Hematopoietic multipotent progenitor cell treated with erythropoietin and hydrocortisone succinate and interleukin-3 and kit ligand, for 8 days (in vitro differentiated cells): ENCODE measurements around the gene DGKG.

Experiments
- DNase-seq: peaks from one replicate; pipeline ENCODE4 v3.0.0-alpha.2; 2015

Gene DGKG

DNA sequence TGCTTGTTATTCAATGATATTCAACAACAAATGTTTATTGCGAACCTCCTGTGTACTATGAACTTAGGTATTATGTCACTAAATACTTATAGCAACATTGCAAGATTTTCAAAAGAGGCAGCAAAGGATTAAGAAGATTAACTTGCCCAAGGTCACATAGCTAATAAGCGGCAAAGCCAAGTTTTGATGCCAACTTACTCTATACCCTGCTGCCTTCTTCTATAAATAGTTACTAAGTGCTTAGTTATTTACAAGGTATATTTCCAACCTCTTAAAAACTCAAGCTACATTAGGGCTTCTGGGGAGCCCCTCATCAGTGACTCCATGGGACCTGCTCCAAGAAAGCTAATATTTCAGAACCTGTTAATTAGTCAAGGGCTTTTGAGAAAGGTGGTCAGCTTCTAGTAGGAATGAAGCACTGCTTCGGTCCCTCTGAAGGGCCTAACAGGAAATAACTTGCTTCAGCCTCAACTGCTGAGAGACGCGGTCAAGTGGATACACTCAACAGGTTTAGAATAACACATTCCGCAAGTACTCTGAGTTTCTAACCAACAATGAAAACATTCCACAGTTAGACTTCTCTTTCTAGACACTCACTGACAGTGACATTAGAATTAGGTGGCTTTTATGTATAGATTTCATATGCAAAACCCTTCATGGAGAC is 125.5 kb downstream of the DGKG start:
- DNase-seq, result no peak

DNA sequence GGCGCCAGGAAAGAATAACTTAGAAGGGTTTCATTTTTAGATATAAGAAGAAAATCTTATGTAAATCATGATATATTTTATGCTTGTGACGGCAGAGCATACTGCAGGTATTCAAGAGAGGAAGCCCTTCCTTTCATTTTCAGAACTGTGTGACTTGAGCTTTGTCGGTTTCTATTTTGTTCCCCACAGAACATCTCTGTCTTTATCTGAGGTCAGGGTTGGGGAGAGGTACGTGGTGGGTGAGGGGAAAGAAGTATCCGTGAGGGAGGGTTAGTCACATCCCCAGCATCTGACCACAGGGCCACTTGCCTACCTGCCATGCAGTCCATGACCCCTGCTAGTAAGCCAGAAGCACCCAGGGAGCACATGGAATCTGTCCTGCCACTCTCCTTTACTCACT is 126.5 kb downstream of the DGKG start:
- no peak for DNase-seq

DNA sequence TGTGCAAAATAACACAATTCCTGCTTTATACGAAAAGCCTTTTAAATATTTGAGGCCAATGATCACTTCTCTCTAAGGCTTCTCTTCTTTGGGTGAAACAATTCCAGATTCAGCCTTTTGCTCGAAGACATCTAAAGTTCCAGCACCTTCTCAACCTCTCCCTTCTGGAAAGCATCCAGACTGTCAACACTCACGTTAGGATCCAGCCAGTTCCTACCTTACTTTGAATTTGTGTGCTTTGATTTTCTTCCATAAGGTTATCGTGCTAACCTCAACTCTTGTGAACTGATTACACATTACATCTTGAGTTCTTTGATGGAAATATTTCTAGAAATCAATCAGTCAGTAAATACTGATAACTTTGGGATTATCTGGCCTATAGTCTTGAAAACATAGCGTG is 127.9 kb downstream of the DGKG start:
- DNase-seq, result no peak

DNA sequence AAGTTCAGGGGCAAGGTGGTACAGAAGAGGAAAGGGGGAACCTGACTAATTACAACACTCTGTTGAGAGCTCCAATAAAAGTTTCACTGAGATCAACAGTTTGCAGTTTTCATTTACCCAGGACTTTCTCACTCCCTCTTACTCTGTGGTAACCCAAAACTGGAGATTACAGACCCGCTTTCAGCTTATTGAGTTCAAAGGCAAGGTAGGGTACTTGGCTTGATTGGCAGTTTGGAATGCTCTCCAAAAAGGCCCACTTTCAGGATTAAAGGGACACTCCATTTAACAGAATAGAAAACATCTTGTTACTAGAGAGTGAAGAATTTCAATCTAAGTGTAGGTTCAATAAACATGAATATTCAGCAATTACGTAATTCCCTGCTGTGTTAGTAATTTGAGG is 135.6 kb downstream of the DGKG start:
- DNase-seq, result no peak

DNA sequence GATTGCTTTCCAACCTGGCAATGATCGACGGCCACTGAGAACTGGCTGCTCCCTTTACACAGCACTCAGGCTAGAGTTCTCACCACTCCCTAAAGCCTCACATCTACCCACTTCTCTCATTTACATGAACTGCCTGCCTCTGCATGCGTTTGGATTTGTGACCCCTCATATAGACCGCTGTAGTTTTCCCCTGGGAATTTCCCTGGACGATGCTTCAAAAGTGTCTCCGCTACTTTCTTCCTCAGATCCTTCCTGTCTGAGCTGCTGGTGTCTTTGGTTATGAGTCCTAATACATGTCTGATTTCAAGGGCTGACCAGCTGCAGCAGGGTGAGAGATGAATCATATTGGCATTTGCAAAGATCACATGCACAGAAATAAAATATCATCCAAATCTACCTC is 136.4 kb downstream of the DGKG start:
- DNase-seq, result no peak

DNA sequence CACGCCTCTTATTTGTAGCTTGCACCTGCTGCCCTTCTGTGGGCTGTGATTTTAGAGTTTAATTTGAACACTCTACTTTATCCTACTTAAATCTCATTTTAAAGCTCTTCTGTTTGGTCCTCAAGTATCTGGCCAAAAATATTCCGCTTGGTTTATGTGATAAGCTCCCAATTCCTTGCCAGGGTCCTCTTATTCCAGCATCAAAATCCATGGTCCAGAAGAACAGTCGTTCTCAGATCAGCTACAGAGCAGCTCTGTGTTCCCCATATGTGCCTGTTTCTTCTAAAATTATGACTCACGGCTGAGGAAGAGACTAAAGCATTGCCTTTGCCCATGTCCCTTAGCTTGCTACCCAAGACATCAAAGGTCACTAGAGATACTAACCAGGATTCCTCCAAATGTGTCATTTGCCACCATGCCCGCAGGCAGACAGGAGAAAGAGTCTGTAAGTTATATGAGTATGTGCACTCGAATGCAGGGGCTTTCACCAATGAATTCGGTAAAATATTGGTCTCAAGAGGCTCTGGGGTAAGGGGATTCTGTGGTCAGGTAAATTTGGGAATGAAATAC is 137.9 kb downstream of the DGKG start:
- DNase-seq, result no peak

DNA sequence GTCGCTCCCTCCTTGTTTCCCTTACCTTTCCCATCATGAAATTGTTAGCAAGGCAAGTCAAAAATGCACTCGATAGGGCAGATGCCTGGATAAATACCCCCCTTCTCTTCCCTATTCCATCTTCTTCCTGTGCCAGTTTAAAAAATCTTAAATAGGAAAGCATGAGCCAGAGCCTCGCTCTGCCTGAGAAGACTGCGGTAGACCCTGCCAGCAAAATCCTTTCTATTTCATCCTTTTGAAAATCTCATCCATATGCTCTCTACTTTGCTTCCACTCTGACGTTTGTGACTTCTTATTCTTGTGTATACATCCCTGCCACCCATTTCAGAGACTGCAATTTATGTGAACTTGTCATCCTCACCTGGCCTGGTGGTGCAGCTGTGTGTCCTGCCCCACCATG is 138.6 kb downstream of the DGKG start:
- DNase-seq, result no peak

DNA sequence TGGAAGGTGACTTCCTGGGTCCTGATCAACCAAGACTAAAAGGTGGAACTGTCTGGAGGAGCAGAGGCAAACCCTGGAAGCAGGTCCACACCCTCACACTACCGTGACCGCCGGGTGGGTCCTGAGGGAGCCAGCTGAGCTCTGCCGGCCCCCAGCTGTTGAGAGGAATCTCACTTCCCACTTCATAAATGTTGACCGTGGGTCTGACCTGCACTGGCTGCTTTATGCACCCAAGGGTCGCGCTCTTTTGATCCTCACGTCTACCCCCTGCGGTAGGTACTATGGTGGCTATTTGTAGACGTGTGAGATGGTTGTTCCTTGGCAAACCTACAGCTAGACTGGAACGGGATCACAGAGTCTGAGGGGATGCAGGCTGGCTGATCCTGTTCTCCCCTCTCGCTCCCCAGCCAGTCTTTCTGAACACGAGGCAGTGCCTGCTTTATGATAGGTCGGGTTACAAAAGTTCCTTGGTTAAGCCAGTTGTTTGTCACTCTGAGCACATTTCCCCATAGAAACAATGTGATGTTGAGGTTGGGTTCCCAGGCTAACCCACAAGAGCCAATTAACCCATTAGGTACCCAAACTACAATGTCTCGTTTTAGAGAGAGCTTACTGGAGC is 140.2 kb downstream of the DGKG start:
- DNase-seq, result no peak

DNA sequence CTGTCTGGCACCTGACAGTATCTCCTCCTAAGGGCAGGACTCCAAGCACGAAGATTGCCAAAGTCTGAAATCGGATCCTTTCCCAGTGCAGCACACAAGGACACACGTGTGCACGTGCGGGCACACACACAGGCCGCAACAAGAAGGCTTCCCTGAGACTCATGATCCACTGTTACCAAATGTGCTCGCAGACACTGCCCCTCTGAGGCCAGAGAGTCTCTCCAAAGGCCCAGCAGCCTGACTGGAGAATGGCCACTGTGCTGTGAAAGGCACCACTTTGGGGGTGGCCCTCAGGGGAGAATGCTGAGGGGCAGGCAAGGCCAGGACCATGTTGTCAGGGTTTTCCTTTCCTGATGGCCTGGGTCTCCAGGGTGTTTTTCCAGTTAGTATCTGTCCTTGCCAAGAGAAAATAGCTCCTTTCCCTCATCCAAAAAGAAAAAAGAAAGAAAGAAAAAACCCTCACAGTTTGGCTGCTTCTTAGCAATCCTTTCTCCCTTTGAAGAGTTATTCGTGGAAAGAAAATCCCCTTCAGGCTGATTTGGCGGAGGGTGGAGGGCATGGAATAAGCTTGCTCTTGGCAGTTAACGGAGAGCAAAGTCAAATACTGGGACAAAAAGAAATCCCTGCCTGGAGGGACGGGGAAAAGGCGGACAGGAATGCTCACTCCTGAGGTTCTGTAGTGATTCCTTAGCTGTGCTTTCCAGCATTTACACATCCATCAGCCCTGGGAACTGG is 141.0 kb downstream of the DGKG start:
- DNase-seq, result no peak

DNA sequence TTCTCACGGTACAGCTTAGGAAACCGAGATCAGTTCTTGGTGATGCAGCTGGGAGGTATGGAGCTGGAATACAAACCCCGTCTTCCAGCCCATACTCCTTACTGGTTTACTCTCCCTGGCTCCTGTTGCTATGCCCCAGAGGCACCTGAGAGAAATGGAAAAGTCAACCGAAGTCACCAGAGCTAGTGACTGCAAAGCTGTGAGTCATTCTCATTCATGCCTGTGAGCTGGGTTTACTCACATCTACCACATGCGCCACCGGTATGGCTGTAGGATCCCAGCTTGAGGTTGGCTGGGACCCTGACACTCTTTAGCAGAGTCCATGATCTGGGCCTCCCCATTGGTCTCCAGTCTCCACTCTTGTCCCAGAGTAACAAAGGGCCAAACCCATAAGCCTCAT is 141.7 kb downstream of the DGKG start:
- no peak for DNase-seq

DNA sequence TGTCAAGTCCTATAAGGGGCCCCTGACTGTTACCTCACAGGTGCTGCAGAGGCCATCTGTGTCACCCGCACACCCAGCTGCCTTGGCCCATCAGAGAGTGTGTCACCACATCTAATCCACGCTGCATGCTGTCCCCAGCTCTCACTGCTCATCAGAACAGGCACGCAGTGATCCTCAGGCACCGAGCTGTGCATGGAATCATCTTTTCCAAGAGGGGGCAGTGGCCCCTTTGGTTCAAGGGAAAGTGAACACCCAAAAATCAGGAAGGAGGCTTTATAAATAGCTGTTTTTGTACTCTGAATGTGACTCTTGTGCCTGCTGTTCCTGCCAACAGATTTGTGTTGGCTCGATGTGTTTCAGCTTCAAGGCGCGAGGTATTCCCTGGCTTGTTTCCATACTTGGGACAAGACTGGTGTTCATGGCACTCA is 142.8 kb downstream of the DGKG start:
- no peak for DNase-seq

DNA sequence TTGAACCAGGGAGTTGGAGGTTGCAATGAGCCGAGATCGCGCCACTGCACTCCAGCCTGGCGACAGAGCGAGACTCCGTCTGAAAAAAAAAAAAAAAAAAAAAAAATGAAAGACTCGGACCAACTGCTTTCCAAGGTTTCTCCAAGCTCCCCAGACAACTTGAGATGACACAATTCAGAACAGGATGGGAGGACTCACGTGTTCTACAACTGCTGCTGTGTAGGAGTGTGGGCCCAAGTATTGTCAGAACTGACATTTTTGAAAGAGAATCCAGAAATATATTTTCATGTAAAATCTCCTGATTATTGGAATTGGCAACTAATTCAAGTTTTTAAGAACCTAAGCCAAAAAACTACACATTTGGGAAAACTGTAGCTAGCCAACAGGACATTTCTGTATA is 143.6 kb downstream of the DGKG start:
- no peak for DNase-seq

DNA sequence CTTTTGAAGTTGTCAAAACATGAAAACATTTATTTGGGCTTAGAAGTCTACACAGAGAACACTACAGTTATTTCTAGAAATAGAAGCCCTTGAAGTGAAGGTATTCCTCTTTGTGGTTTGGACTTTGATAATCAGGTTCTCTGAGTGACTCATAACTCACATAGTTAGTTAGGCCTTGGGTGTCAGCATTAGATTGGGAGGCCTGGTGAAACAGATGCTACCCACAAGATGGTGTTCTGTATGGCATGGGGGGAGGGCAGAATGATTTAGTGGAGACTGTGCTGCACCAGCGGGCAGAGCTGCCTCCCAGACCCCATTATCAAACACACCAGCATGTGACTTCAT is 144.2 kb downstream of the DGKG start:
- peak; percentile 84 for DNase-seq

DNA sequence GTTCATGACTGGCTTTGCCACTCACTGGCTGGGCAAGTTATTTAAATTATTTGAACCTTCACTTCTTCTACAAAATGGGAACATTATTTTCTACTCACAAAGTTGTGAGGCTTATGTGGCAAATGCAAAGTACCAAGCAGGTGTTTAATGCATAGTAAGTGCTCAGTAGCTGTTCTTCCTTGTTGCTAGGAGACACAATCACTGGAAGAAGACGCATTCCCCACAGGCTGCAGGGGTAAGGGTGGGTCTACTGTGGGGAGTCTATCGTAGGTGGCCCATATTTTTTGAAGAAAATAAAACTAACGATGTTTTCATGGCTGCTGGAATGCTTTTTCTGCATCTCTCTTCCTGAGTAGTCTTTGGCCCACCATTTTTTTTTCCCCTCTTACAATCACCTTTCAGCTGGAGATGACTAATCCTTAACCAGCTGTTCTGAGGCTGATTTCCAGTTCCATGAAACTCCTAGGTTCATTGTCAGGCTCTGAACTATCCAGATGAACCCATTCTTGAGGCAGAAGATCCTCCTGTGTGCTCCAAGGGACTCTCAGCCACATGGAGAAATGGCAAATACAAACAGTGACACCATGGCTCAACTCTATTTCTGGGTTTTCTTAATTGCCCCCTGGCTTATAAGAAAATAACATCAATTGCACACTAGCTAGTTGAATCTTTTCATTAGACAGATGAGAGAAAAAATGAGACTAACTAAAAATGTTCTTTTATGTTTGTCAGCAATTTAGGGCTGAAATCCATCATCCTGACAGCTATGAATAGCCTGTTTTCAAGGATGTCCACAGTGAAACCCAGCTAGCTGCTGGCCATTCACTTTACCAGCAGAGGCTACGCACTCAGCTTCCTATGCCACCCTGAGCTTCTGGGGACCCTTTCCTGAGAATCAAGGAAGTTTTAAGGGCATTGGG is 144.9 kb downstream of the DGKG start:
- no peak for DNase-seq

DNA sequence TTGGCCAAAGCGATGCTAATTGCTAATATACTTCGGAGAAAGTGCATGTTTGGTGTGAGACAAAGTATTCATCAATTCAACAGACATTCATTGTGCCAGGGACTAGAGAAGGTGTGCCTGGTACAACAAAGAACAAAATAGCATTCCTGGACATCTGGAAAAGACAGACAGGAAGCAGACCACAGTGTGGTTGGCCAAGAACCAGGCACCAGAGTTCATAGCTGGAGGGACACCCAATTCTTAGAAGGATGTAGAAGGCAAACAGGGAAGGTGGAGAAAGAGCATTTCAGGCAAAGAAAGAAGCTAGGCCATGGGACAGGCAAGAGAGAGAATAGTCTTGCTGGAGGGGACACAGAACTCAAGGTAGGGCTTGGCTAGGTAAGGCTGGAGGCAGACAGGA is 147.4 kb downstream of the DGKG start:
- DNase-seq, result no peak

DNA sequence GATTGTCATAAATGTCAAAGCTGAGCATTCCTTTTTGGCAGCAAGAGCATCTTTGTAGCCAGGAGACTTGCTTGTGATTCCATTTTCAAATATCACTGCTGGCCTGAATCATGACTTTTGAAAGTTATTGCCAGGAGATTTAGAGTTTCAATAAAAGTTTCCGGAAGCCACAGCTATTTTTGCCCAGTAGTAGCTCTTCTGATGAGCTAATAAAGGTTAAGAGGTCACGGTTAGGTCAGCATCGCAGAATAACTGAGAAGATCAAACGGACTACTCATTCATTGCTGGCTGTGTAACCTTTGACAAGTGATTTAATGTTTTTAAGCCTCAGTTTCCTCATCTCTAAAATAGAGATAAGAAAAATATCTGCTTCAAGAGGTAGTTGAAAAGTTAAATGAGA is 148.1 kb downstream of the DGKG start:
- no peak for DNase-seq

DNA sequence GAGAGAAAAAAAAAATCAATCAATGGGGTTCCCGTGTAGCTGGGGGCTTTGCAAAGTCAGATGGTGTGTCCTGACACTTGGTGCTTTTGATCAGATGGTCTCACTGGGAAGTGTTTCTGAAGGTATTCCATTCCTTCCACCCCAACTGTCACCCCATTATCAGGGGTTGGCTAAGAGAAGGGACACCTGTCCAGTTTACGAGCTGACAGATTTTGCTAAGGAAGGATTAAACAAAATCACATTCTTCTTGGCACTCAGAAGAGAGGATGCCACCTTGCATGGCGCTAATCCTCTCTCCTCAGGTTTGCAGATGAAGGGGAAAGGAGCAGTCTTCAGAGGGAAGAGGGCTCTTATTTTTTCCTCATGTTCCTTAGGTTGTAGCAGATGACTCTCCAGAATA is 149.4 kb downstream of the DGKG start:
- no peak for DNase-seq

DNA sequence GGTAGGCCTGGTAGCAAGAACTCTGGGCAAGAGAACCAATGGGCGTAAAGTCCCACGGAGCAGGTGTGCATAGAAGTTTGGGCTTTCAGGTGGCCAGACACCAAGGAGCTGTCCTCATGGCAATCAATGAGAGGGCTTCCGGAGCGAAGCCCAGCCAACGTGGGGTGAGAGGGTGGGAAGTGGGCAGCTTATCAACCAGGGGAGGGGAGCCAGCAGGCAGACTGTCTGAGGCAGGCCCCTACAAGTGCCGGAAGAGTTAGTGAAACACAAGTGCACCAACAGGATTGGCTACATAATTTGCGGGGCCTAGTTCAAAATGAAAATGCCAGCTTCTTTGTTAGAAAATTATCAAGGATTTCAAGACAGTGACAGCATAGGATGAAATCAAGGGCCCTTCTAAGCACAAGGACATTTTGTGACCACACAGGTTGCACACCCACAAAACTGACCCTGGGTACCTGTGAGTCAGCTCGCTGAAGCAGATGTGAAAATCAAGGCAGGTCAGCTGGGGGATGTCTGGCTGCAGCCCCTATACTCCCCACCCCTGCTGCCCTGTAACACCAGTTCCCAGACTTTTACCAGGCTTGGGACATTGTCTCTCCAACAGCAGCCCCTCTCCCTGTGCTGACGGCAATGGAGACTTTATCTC is 151.1 kb downstream of the DGKG start:
- peak; percentile 9 for DNase-seq

DNA sequence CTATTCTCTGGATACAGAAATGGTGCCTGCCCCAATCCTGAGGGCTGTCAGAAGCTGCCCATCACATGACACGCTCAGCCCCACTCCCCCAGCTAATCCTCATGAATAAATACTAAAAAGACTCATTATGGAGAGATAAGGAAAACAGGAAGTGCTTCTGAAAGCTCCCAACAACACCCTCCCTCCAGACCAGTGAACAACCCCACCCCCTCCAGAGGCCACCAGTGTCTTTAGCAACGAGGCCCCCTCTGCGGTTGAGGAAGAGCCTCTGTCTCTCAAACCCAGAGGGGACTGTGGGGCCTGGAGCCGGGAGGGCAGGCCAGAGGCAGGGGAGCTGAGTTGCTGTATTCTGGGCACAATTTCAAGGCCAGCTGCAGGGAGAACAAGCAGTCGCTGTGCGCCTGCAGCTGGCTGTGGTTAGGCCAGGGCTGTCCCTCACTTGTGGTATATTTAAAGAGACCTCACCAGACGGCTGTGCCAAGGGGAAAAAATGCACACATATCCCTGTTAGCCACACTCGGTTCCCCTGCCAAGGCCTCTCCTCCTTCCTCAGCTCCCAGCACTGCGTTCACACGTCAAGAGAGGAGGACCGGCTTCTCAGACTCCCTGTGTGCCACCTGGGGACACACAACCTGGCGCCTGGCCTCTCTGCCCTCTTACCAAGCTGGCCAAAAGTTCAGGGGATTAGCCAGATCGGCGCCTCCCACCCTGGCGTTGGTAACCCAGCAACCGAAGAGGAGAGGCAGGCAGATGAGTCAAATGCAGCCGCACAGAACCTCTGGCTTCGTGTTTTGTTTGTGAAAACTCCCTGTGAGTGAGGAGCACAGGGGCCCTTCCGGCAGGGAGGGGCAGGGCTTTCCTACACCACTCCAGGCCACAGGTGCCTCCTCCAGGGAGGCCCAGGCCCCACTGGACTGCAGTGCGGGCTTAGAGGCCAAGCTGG is 152.0 kb downstream of the DGKG start:
- DNase-seq, result peak; percentile 77

DNA sequence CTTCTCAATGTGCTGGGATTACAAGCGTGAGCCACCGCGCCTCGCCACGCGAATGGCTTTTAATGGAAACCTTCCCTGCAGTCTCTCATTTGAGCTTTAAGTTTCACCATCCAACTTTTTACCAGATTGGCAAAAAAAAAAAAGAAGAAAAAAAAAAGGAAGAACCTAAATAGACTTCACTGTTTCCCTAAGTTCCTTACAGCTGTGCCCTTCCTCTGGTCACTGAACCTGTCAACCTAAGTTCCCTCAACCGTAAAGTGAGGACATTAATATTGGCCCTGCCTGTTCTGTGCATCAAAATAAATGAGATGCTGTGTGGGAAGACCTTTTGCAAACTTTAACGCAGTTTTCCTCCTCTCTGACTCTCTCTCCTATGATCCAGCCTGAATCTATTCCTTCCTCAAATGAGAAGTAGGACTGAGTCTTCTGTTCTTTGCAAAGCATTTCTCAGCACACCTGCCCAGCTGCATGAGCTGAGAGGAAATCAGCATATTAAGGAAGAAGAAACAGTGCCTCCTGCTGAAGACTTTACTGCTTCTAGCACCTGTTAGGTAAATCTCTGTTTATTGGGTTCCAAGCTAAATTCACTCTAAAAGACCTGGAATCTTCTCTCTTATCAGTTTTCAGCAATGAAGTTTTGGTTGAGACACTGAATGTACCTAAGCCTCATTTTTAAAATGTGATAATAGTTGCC is 153.6 kb downstream of the DGKG start:
- no peak for DNase-seq

DNA sequence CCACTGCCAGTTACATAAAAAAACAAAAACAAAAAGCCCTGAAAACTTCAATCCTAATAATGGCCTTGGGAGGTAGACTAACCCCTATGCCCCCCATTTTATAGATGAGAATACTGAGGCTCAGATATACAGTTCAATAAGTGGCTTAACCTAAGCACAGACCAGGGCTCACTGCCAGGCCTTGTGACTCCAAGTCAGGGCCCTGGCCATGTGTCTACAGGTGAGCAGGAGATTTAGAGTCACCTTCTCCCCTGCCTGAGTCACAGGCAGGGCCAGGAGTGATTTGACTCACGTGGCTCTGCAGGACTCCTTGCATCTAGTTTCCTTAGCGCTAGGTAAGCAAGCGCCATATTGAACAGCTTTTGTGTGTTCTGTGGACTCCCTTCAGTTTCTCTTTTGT is 154.5 kb downstream of the DGKG start:
- no peak for DNase-seq
